Progenitor cell of endocrine pancreas (in vitro differentiated cells): Measurements from ENCODE around the gene PTTG1IP2. TPM values are rescaled to one million over a fixed set of nuclear protein-coding genes. Genes with fewer than 3 reads are reported as not detected.

Source experiments
- DNase-seq: peaks from one replicate; pipeline ENCODE4 v3.0.0; 2021; ENCODE audit warnings: low spot score; ENCODE audit not compliant: unreplicated experiment
- H3K27ac Mint-ChIP-seq: 2 replicates; pipeline ENCODE4 v1.8.0; 2021; ENCODE audit warnings: mild to moderate bottlenecking, moderate library complexity, mixed read lengths
- H3K27me3 Mint-ChIP-seq: 2 replicates; pipeline ENCODE4 v1.8.0; 2021; ENCODE audit warnings: mixed read lengths
- H3K36me3 Mint-ChIP-seq: 2 replicates; pipeline ENCODE4 v1.8.0; 2022; ENCODE audit warnings: mixed read lengths; ENCODE audit not compliant: insufficient read depth
- H3K4me1 Mint-ChIP-seq: 2 replicates; pipeline ENCODE4 v1.8.0; 2021; ENCODE audit warnings: low read depth, mixed read lengths
- H3K4me3 Mint-ChIP-seq: 2 replicates; pipeline ENCODE4 v1.8.0; 2021; ENCODE audit warnings: low read depth, mild to moderate bottlenecking, moderate library complexity, mixed read lengths
- H3K9me3 Mint-ChIP-seq: 2 replicates; pipeline ENCODE4 v1.8.0; 2021; ENCODE audit warnings: low read depth, mixed read lengths
- CTCF ChIP-seq: fragments of 200-600 bp; sonication (generic); IDR thresholded peaks from one replicate; pipeline ENCODE4 v1.5.0; 2021; ENCODE audit warnings: antibody characterized with exemption, mild to moderate bottlenecking; ENCODE audit not compliant: unreplicated experiment
- total RNA-seq: library from RNA; stranded (reverse); gene quantifications from 2 replicates; pipeline ENCODE4 v1.2.1, GENCODE V29; 2021

PTTG1IP2 gene
- total RNA-seq, 1 donor from 2014 or later = not detected

GRCh38 chr7:90512821-90513254 lies 43.4 kb downstream of the PTTG1IP2 start:
- no peaks in the 10 kb centered on the region for H3K4me1 Mint-ChIP-seq
- H3K4me3 Mint-ChIP-seq = no peak overlapping the region
- no peak for DNase-seq
- TF ChIP-seq CTCF = no peak
- no peak overlapping the region for H3K27ac Mint-ChIP-seq
- peaks cover 5% of the 10 kb centered on the region for H3K27me3 Mint-ChIP-seq
- no peaks in the 10 kb centered on the region for H3K9me3 Mint-ChIP-seq
- H3K36me3 Mint-ChIP-seq = no peaks in the 10 kb centered on the region

GRCh38 chr7:90516257-90516656 lies 46.8 kb downstream of the PTTG1IP2 start:
- Mint-ChIP-seq H3K27ac (no peak overlapping the region), H3K4me1 (no peaks in the 10 kb centered on the region), H3K9me3 (no peaks in the 10 kb centered on the region), H3K36me3 (no peaks in the 10 kb centered on the region), H3K27me3 (no peaks in the 10 kb centered on the region), H3K4me3 (no peak overlapping the region)
- no peak for DNase-seq
- TF ChIP-seq CTCF = no peak

- no peak for TF ChIP-seq CTCF
- Mint-ChIP-seq H3K27ac (no peak overlapping the region), H3K9me3 (no peaks in the 10 kb centered on the region), H3K4me3 (no peak overlapping the region), H3K36me3 (no peaks in the 10 kb centered on the region), H3K4me1 (no peaks in the 10 kb centered on the region), H3K27me3 (no peaks in the 10 kb centered on the region)
- no peak for DNase-seq
Observed at GRCh38 chr7:90518630-90519029, 49.2 kb downstream of the PTTG1IP2 start.

GRCh38 chr7:90520484-90520883 lies 51.0 kb downstream of the PTTG1IP2 start:
- Mint-ChIP-seq H3K9me3 (no peaks in the 10 kb centered on the region), H3K27ac (no peak overlapping the region), H3K36me3 (no peaks in the 10 kb centered on the region), H3K27me3 (no peaks in the 10 kb centered on the region), H3K4me3 (no peak overlapping the region), H3K4me1 (no peaks in the 10 kb centered on the region)
- DNase-seq = no peak
- TF ChIP-seq CTCF = peak; percentile 51

- Mint-ChIP-seq H3K4me1 (no peaks in the 10 kb centered on the region), H3K27me3 (no peaks in the 10 kb centered on the region), H3K27ac (no peak overlapping the region), H3K36me3 (peaks cover 1% of the 10 kb centered on the region), H3K9me3 (peaks cover 4% of the 10 kb centered on the region), H3K4me3 (no peak overlapping the region)
- no peak for DNase-seq
- no peak for TF ChIP-seq CTCF
Observed at GRCh38 chr7:90530263-90530662, 60.8 kb downstream of the PTTG1IP2 start.
